GM12878 (cell line): ENCODE data around the gene MILR1. TPM values are rescaled to one million over a fixed set of nuclear protein-coding genes. Genes with fewer than 3 reads are reported as not detected.

Experiments used
- CBFB ChIP-seq: IDR thresholded peaks from 2 replicates; pipeline ENCODE4 v1.6.1; 2016; ENCODE audit warnings: antibody characterized with exemption, low read depth
- EGR1 ChIP-seq, 2 experiments: IDR thresholded peaks; 1 replicate in 1 of 2; 2 replicates in 1 of 2; pipeline ENCODE4 v1.6.1; 2011 to 2012; ENCODE audit warnings: low read depth in 2 of 2, low read length in 2 of 2, borderline replicate concordance in 1 of 2, mild to moderate bottlenecking in 1 of 2, moderate library complexity in 1 of 2
- FOS ChIP-seq: IDR thresholded peaks from 3 replicates; pipeline ENCODE4 v1.6.1; 2011; ENCODE audit warnings: borderline replicate concordance; ENCODE audit not compliant: insufficient read length; ENCODE audit errors: extremely low read depth
- HDAC6 ChIP-seq: fragments of 200-600 bp; sonication (generic); IDR thresholded peaks from one replicate; pipeline ENCODE4 v1.8.0; 2017; ENCODE audit warnings: antibody characterized with exemption; ENCODE audit not compliant: unreplicated experiment
- NFYB ChIP-seq: IDR thresholded peaks from 2 replicates; pipeline ENCODE4 v1.6.1; 2011; ENCODE audit warnings: low read depth, mild to moderate bottlenecking, low read length, improper control_type of control experiment, moderate library complexity; ENCODE audit not compliant: insufficient read depth
- NR2F1 ChIP-seq: fragments of 450-650 bp; conservative IDR thresholded peaks from 2 replicates; pipeline ENCODE4 v1.6.1; 2017; ENCODE audit warnings: mild to moderate bottlenecking
- PAX5 ChIP-seq: IDR thresholded peaks from 2 replicates; pipeline ENCODE4 v1.6.1; 2011; ENCODE audit warnings: low read depth, low read length, borderline replicate concordance
- POU2F2 ChIP-seq: IDR thresholded peaks from 3 replicates; pipeline ENCODE4 v1.6.1; 2011; ENCODE audit warnings: low read depth, mild to moderate bottlenecking, low read length, borderline replicate concordance
- RB1 ChIP-seq: fragments of 450-650 bp; formaldehyde crosslinking; IDR thresholded peaks from 2 replicates; pipeline ENCODE4 v1.6.1; 2017; ENCODE audit warnings: mild to moderate bottlenecking, borderline replicate concordance
- RCOR1 ChIP-seq: conservative IDR thresholded peaks from 2 replicates; pipeline ENCODE4 v1.6.1; 2012; ENCODE audit warnings: low read depth, low read length, improper control_type of control experiment
- SMAD5 ChIP-seq: IDR thresholded peaks from 2 replicates; pipeline ENCODE4 v1.6.1; 2016; ENCODE audit warnings: antibody characterized with exemption, low read depth
- TBL1XR1 ChIP-seq: IDR thresholded peaks from 2 replicates; pipeline ENCODE4 v1.6.1; 2012; ENCODE audit warnings: low read depth, low read length, improper control_type of control experiment
- TCF3 ChIP-seq: IDR thresholded peaks from 2 replicates; pipeline ENCODE4 v1.6.1; 2012; ENCODE audit warnings: low read depth, mild to moderate bottlenecking, low read length, borderline replicate concordance; ENCODE audit not compliant: insufficient read depth
- YBX1 ChIP-seq: fragments of 450-650 bp; IDR thresholded peaks from 2 replicates; pipeline ENCODE4 v1.6.1; 2016; ENCODE audit warnings: antibody characterized with exemption
- ZBED1 ChIP-seq: IDR thresholded peaks from 2 replicates; pipeline ENCODE4 v1.6.1; 2016; ENCODE audit warnings: borderline replicate concordance
- polyA plus RNA-seq, 11 experiments: library from polyadenylated mRNA; depleted of rRNA in 4 of 11; unstranded in 6 of 11; stranded (reverse) in 5 of 11; fragments of >200 nt; fragmentation: Nextera tagmentation in 4 of 11; fragmentation: Illumina TruSeq in 1 of 11; extraction: Ambion mirVana in 4 of 11; extraction: Trizol in 1 of 11; gene quantifications; 1 replicate in 1 of 11; 2 replicates in 10 of 11; pipeline versions ENCODE4 v1.2.1 to v1.2.3, GENCODE V29; 2011 to 2016; ENCODE audit warnings: inconsistent platforms in 2 of 11, missing spikeins in 2 of 11, low read depth in 1 of 11
- total RNA-seq, 4 experiments: library from RNA; depleted of rRNA in 3 of 4; stranded (reverse); fragments of >200 nt in 3 of 4; fragmentation: Illumina TruSeq in 1 of 4; extraction: Trizol in 1 of 4; gene quantifications; 2 replicates each; pipeline versions ENCODE4 v1.2.1 to v1.2.3, GENCODE V29; 2013 to 2021
- TF ChIP-seq, protein P1 (sequence below): fragments of 450-650 bp; conservative IDR thresholded peaks from 2 replicates; pipeline ENCODE4 v1.6.1; 2017; ENCODE audit warnings: mild to moderate bottlenecking, moderate library complexity
- TF ChIP-seq, protein P2 (sequence below): fragments of 150-350 bp; IDR thresholded peaks from 2 replicates; pipeline ENCODE4 v1.6.1; 2014; ENCODE audit warnings: mild to moderate bottlenecking, low read depth, low read length
- TF ChIP-seq, protein P3 (sequence below): fragments of 450-650 bp; IDR thresholded peaks from 2 replicates; pipeline ENCODE4 v1.6.1; 2018; ENCODE audit warnings: mild to moderate bottlenecking, low read depth, moderate library complexity; ENCODE audit not compliant: partially characterized antibody
- TF ChIP-seq, protein P4 (sequence below): IDR thresholded peaks from 2 replicates; pipeline ENCODE4 v1.6.1; 2011; ENCODE audit warnings: low read depth, low read length, improper control_type of control experiment, borderline replicate concordance

MILR1 gene
- total and polyA plus RNA-seq, 10 of the 15 experiments (the other 5 are each of a cell fraction or from before 2014, with no cell fraction given), result 2.0 to 47.2 (median 17.2) TPM

DNA sequence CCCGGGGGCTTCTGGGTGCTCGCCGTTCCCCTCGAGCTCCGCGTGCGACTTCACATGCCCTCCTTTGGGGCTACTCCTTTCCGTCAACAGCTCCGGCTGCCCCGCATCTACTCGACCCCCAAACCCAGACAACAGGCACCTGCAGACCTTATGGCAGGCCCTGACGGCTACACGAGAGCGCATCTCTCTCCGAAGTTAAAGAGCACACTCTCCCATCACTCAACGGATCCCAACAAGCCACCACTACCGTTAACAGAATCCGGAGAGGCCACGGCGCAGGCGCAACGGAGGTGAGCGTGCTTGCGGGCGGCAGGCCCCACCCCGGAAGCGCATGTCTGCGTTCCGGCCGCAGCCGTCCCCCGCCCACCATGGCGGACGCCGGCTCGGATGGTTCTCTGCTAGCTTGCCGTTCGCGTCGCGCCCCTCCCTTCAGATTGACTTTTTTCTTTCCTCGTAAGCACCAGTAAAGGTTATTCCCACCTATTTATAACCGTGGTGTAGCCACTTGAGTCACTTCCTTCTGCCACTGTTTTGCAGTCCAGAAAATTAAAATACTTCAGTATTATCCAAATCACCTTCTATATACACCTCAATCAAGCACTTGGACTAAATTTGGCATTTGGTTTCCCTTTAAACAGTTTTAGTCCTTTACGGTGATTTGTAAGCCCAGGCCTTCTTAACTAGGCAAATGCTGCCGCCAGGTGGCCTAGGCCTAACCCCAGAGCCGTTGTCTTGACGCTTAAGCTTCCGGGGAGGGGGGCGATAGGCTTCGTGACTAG lies 48.1 kb downstream of the MILR1 start, which contains the start of gene POLG2 (continued):
- no peak for TF ChIP-seq FOS
- TF ChIP-seq, protein P1, sequence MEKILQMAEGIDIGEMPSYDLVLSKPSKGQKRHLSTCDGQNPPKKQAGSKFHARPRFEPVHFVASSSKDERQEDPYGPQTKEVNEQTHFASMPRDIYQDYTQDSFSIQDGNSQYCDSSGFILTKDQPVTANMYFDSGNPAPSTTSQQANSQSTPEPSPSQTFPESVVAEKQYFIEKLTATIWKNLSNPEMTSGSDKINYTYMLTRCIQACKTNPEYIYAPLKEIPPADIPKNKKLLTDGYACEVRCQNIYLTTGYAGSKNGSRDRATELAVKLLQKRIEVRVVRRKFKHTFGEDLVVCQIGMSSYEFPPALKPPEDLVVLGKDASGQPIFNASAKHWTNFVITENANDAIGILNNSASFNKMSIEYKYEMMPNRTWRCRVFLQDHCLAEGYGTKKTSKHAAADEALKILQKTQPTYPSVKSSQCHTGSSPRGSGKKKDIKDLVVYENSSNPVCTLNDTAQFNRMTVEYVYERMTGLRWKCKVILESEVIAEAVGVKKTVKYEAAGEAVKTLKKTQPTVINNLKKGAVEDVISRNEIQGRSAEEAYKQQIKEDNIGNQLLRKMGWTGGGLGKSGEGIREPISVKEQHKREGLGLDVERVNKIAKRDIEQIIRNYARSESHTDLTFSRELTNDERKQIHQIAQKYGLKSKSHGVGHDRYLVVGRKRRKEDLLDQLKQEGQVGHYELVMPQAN, result peak; percentile 73
- peak; percentile 86 for TF ChIP-seq ZBED1
- TF ChIP-seq PAX5, result peak; percentile 85; the same call in 1 of the 2 replicates
- TF ChIP-seq, protein P2, sequence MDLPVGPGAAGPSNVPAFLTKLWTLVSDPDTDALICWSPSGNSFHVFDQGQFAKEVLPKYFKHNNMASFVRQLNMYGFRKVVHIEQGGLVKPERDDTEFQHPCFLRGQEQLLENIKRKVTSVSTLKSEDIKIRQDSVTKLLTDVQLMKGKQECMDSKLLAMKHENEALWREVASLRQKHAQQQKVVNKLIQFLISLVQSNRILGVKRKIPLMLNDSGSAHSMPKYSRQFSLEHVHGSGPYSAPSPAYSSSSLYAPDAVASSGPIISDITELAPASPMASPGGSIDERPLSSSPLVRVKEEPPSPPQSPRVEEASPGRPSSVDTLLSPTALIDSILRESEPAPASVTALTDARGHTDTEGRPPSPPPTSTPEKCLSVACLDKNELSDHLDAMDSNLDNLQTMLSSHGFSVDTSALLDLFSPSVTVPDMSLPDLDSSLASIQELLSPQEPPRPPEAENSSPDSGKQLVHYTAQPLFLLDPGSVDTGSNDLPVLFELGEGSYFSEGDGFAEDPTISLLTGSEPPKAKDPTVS, result no peak
- TF ChIP-seq, protein P3, sequence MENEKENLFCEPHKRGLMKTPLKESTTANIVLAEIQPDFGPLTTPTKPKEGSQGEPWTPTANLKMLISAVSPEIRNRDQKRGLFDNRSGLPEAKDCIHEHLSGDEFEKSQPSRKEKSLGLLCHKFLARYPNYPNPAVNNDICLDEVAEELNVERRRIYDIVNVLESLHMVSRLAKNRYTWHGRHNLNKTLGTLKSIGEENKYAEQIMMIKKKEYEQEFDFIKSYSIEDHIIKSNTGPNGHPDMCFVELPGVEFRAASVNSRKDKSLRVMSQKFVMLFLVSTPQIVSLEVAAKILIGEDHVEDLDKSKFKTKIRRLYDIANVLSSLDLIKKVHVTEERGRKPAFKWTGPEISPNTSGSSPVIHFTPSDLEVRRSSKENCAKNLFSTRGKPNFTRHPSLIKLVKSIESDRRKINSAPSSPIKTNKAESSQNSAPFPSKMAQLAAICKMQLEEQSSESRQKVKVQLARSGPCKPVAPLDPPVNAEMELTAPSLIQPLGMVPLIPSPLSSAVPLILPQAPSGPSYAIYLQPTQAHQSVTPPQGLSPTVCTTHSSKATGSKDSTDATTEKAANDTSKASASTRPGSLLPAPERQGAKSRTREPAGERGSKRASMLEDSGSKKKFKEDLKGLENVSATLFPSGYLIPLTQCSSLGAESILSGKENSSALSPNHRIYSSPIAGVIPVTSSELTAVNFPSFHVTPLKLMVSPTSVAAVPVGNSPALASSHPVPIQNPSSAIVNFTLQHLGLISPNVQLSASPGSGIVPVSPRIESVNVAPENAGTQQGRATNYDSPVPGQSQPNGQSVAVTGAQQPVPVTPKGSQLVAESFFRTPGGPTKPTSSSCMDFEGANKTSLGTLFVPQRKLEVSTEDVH, result peak; percentile 72
- TF ChIP-seq YBX1, result no peak
- TF ChIP-seq NR2F1, result 0 out of 2 replicates have a peak, but pooled peaks have one; percentile 11
- no peak for TF ChIP-seq TBL1XR1
- TF ChIP-seq, protein P4, sequence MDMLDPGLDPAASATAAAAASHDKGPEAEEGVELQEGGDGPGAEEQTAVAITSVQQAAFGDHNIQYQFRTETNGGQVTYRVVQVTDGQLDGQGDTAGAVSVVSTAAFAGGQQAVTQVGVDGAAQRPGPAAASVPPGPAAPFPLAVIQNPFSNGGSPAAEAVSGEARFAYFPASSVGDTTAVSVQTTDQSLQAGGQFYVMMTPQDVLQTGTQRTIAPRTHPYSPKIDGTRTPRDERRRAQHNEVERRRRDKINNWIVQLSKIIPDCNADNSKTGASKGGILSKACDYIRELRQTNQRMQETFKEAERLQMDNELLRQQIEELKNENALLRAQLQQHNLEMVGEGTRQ, result no peak
- TF ChIP-seq HDAC6, result no peak
- 0 out of 2 replicates have a peak, but pooled peaks have one; percentile 34 for TF ChIP-seq RCOR1
- TF ChIP-seq NFYB, result no peak
- peak; percentile 76 for TF ChIP-seq CBFB
- 0 out of 2 replicates have a peak, but pooled peaks have one; percentile 31 for TF ChIP-seq RB1
- TF ChIP-seq POU2F2, result peak; percentile 52
- peak; percentile 66 for TF ChIP-seq SMAD5
- TF ChIP-seq TCF3, result 0 out of 2 replicates have a peak, but pooled peaks have one; percentile 56
- peak in 1 of 2 experiments; percentile 81; a peak in 2 of 3 replicates for TF ChIP-seq EGR1 (IDR thresholded peaks at IDR 0.05; ENCODE audit: borderline replicate concordance in 1 of 2, low read depth in 2 of 2, low read length in 2 of 2)
